Islet of Langerhans (tissue), 1 donor: ENCODE measurements around the gene MESP1.
"Not testable (repeated sequence)": the region's sequence is repeated elsewhere in the genome, so short reads cannot be mapped to it uniquely, and the experiment has no call there.

Source experiments
- FAIRE-seq: peaks from one replicate; lab custom pipeline; 2011; peaks lifted over from hg19 to GRCh38; lab: Jason Lieb, UNC

The MESP1 gene

GRCh38 chr15:89750560-89751542 is at the start of gene MESP1:
TSS of gene MESP1 (minus strand) at chr15:89751249. CDS start at chr15:89751231, 18 bp downstream.
- no peak for FAIRE-seq

- no peak for FAIRE-seq
Observed at GRCh38 chr15:89799918-89800498, 49.0 kb upstream of the MESP1 start.

- FAIRE-seq, result no peak
Observed at GRCh38 chr15:89799011-89799911, 48.2 kb upstream of the MESP1 start.

GRCh38 chr15:89797678-89798201 is 46.7 kb upstream of the MESP1 start:
- no peak for FAIRE-seq

- no peak for FAIRE-seq
Observed at GRCh38 chr15:89795996-89796395, 44.9 kb upstream of the MESP1 start.

- FAIRE-seq, result no peak
Observed at GRCh38 chr15:89794627-89795241, 43.7 kb upstream of the MESP1 start.

- FAIRE-seq, result no peak
Observed at GRCh38 chr15:89792106-89792805, 41.2 kb upstream of the MESP1 start.

- FAIRE-seq, result no peak
Observed at GRCh38 chr15:89790661-89791060, 39.6 kb upstream of the MESP1 start.

- FAIRE-seq, result no peak
Observed at GRCh38 chr15:89790206-89790605, 39.2 kb upstream of the MESP1 start.

GRCh38 chr15:89788585-89788984 is 37.5 kb upstream of the MESP1 start:
- not testable (repeated sequence) for FAIRE-seq

GRCh38 chr15:89787944-89788343 is 36.9 kb upstream of the MESP1 start:
- no peak for FAIRE-seq

GRCh38 chr15:89785774-89786140 is 34.7 kb upstream of the MESP1 start:
- FAIRE-seq, result no peak

- FAIRE-seq, result no peak
Observed at GRCh38 chr15:89785064-89785773, 34.2 kb upstream of the MESP1 start.

GRCh38 chr15:89784686-89784960 is 33.6 kb upstream of the MESP1 start:
- FAIRE-seq, result no peak

- no peak for FAIRE-seq
Observed at GRCh38 chr15:89783861-89784685, 33.0 kb upstream of the MESP1 start.

GRCh38 chr15:89783111-89783860 is 32.2 kb upstream of the MESP1 start:
- no peak for FAIRE-seq

- not testable (repeated sequence) for FAIRE-seq
Observed at GRCh38 chr15:89782619-89782950, 31.5 kb upstream of the MESP1 start.

- FAIRE-seq, result no peak
Observed at GRCh38 chr15:89781891-89782618, 31.0 kb upstream of the MESP1 start.

GRCh38 chr15:89781055-89781454 is 30.0 kb upstream of the MESP1 start:
- FAIRE-seq, result no peak
